Measurements from ENCODE around the gene UIMC1. TPM values are rescaled to one million over a fixed set of nuclear protein-coding genes. Genes with fewer than 3 reads are reported as not detected.

Gene UIMC1
- total and polyA plus RNA-seq, 2 donors (not counting 1 experiment from before 2014, with no cell fraction given) = 49.2 to 98.1 TPM

DNA sequence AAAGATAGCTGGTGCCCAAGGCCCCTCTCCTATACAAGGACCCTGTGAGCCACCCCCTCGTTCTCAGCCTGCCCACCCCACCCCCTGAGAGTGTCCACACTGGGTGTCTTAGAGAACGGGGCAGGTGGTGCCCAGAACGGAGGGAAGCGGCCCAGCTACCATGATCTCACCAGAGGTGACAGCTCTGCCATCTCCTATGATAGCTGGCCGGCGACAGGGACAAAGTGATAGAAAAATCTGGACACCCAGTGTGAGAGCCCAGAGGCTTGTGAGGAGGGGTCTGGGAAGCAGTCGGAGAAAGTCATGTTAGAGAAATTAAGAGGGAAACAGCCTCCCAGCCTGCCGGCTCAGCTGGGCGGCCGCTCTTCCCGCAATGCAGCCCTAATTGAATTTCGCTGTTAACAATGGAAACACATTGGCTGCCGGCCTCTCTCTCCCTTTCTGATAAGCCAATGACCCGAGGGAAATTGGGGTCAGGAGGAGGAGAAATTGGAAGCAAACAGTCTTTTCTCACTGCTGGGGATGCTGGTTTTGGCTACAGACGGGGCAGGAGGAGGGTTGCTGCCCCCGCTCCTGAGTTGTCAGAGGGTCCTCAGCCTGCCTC is 139.8 kb downstream of the UIMC1 start:
- no peak overlapping the region for H3K9ac ChIP-seq (ENCODE audit: low read length)
- H3K4me3 ChIP-seq (ENCODE audit: control extremely low read depth in 1 of 5, extremely low read depth in 1 of 5, insufficient read depth in 1 of 5, low read depth in 2 of 5, low read length in 4 of 5) = no peak overlapping the region
- Mint-ChIP-seq H3K4me3 (no peak overlapping the region), H3K4me1 (no peaks in the 10 kb centered on the region), H3K27me3 (peaks cover 26% of the 10 kb centered on the region), H3K9me3 (ENCODE audit: insufficient read depth) (no peaks in the 10 kb centered on the region), H3K27ac (no peak overlapping the region)
- no peak overlapping the region for H2AFZ ChIP-seq (ENCODE audit: insufficient read depth, low read depth, low read length, poor library complexity, severe bottlenecking)
- no peak overlapping the region for H3K4me2 ChIP-seq (replicated peaks; ENCODE audit: low read depth, low read length, poor library complexity, severe bottlenecking)
- H3K27me3 ChIP-seq (replicated peaks in 1 of 4; ENCODE audit: control extremely low read depth in 1 of 4, control insufficient read depth in 3 of 4, insufficient read depth in 4 of 4, low read length in 3 of 4) = peaks cover 0 to 45% (median 13%) of the 10 kb centered on the region in 4 experiments
- no peak overlapping the region for H3K27ac ChIP-seq (ENCODE audit: low read length in 2 of 2)
- no peaks in the 10 kb centered on the region for H3K4me1 ChIP-seq (ENCODE audit: control insufficient read depth in 2 of 2, insufficient read depth in 2 of 2, low read length in 2 of 2)
- TF ChIP-seq, protein P1, sequence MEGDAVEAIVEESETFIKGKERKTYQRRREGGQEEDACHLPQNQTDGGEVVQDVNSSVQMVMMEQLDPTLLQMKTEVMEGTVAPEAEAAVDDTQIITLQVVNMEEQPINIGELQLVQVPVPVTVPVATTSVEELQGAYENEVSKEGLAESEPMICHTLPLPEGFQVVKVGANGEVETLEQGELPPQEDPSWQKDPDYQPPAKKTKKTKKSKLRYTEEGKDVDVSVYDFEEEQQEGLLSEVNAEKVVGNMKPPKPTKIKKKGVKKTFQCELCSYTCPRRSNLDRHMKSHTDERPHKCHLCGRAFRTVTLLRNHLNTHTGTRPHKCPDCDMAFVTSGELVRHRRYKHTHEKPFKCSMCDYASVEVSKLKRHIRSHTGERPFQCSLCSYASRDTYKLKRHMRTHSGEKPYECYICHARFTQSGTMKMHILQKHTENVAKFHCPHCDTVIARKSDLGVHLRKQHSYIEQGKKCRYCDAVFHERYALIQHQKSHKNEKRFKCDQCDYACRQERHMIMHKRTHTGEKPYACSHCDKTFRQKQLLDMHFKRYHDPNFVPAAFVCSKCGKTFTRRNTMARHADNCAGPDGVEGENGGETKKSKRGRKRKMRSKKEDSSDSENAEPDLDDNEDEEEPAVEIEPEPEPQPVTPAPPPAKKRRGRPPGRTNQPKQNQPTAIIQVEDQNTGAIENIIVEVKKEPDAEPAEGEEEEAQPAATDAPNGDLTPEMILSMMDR (IDR thresholded peaks at IDR 0.05) = no peak
- TF ChIP-seq EZH2 (IDR thresholded peaks at IDR 0.05; ENCODE audit: borderline replicate concordance, insufficient read depth, low read depth, low read length, poor library complexity, severe bottlenecking) = no peak
- H3K9me3 ChIP-seq (ENCODE audit: control extremely low read depth in 1 of 3, control insufficient read depth in 2 of 3, insufficient read depth in 1 of 3, low read length in 2 of 3) = peaks cover 0 to 15% (median 0%) of the 10 kb centered on the region in 3 donors
- CTCF ChIA-PET = no interaction called here
- no peak for DNase-seq
- POLR2A ChIA-PET = no interaction called here
- intact Hi-C loops (cut with micrococcal nuclease) = no loop called here
- H3K36me3 ChIP-seq (replicated peaks in 1 of 2; ENCODE audit: control extremely low read depth in 1 of 2, control insufficient read depth in 1 of 2, extremely low read depth in 1 of 2, insufficient read depth in 2 of 2, low read length in 1 of 2) = no peaks in the 10 kb centered on the region
- H3K79me2 ChIP-seq (ENCODE audit: control insufficient read depth, insufficient read depth, low read length) = no peaks in the 10 kb centered on the region
- ATAC-seq (ENCODE audit: low read depth) = no peak
- 29% methylated on average over 14 of the region's 16 CpGs for WGBS (ENCODE audit: insufficient coverage)
- no peaks in the 10 kb centered on the region for H4K20me1 ChIP-seq (ENCODE audit: control insufficient read depth, insufficient read depth, low read length, poor library complexity, severe bottlenecking)

DNA sequence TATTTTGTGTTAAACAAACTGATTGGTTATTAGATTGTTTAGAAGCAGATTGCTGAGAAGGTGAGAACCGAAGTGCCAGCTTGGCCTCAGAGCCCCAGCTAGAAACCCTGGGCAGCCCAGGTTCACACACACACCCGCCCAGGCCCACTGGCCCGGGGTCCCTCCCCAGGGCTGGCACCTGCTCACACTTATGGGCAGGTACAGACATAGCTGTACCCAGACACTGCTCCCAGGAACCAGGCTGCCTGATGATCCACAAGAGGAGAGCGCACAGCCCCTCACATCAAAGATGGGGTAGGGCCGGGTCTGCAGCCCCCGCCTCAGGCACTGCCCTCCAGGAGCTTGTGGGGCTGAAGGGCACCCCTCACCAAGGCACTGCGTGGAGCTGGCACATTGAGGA is 140.6 kb downstream of the UIMC1 start:
- Mint-ChIP-seq H3K4me1 (no peaks in the 10 kb centered on the region), H3K4me3 (no peak overlapping the region), H3K27me3 (peaks cover 26% of the 10 kb centered on the region), H3K9me3 (ENCODE audit: insufficient read depth) (no peaks in the 10 kb centered on the region), H3K27ac (no peak overlapping the region)
- intact Hi-C loops (cut with micrococcal nuclease) = no loop called here
- Histone ChIP-seq H3K36me3 (replicated peaks in 1 of 2; ENCODE audit: control extremely low read depth in 1 of 2, control insufficient read depth in 1 of 2, extremely low read depth in 1 of 2, insufficient read depth in 2 of 2, low read length in 1 of 2) (no peaks in the 10 kb centered on the region), H3K27me3 (replicated peaks in 1 of 4; ENCODE audit: control extremely low read depth in 1 of 4, control insufficient read depth in 3 of 4, insufficient read depth in 4 of 4, low read length in 3 of 4) (peaks cover 0 to 49% (median 13%) of the 10 kb centered on the region in 4 experiments), H3K4me3 (ENCODE audit: control extremely low read depth in 1 of 5, extremely low read depth in 1 of 5, insufficient read depth in 1 of 5, low read depth in 2 of 5, low read length in 4 of 5) (no peak overlapping the region), H3K27ac (ENCODE audit: low read length in 2 of 2) (no peak overlapping the region), H3K79me2 (ENCODE audit: control insufficient read depth, insufficient read depth, low read length) (no peaks in the 10 kb centered on the region), H3K4me2 (replicated peaks; ENCODE audit: low read depth, low read length, poor library complexity, severe bottlenecking) (no peak overlapping the region), H3K4me1 (ENCODE audit: control insufficient read depth in 2 of 2, insufficient read depth in 2 of 2, low read length in 2 of 2) (no peaks in the 10 kb centered on the region), H3K9ac (ENCODE audit: low read length) (no peak overlapping the region), H4K20me1 (ENCODE audit: control insufficient read depth, insufficient read depth, low read length, poor library complexity, severe bottlenecking) (no peaks in the 10 kb centered on the region), H2AFZ (ENCODE audit: insufficient read depth, low read depth, low read length, poor library complexity, severe bottlenecking) (no peak overlapping the region), H3K9me3 (ENCODE audit: control extremely low read depth in 1 of 3, control insufficient read depth in 2 of 3, insufficient read depth in 1 of 3, low read length in 2 of 3) (peaks cover 0 to 15% (median 0%) of the 10 kb centered on the region in 3 donors)
- 79% methylated on average over 7 of the region's 7 CpGs for WGBS (ENCODE audit: insufficient coverage)
- DNase-seq (no peak), ATAC-seq (ENCODE audit: low read depth) (no peak)
- ChIA-PET POLR2A (no interaction called here), CTCF (no interaction called here)
- TF ChIP-seq, protein P1 (IDR thresholded peaks at IDR 0.05) = no peak
- no peak for TF ChIP-seq EZH2 (IDR thresholded peaks at IDR 0.05; ENCODE audit: borderline replicate concordance, insufficient read depth, low read depth, low read length, poor library complexity, severe bottlenecking)

Data from B cell (primary cell).